OCI-LY7 (cell line): ENCODE data around the gene TRIP12. TPM values are rescaled to one million over a fixed set of nuclear protein-coding genes. Genes with fewer than 3 reads are reported as not detected.
"Not testable (repeated sequence)": the region's sequence is repeated elsewhere in the genome, so short reads cannot be mapped to it uniquely, and the experiment has no call there.

Experiments used
- BruUV-seq: library from RNA; stranded (reverse); fragments of 400-500 nt; replicated peaks from 2 replicates; lab custom pipeline; 2021; lab: Mats Ljungman, UMichigan
- CTCF ChIA-PET: fragments of 300-600 bp; sonication (Branson Sonifier 250); formaldehyde crosslinking; loops from one replicate; lab custom pipeline; 2022; ENCODE audit warnings: antibody characterized with exemption; ENCODE audit not compliant: unreplicated experiment; lab: Charles Lee
- POLR2A ChIA-PET: fragments of 300-600 bp; sonication (Branson Sonifier 250); formaldehyde crosslinking; loops from one replicate; lab custom pipeline; 2022; ENCODE audit warnings: antibody characterized with exemption; lab: Charles Lee
- DNase-seq: peaks from one replicate; pipeline ENCODE4 v3.0.0-alpha.2; 2015; ENCODE audit warnings: low spot score
- H2AFZ ChIP-seq: fragments of 200-600 bp; sonication (generic), shearing (Covaris generic); 2 replicates; pipeline ENCODE4 v1.6.1; 2014; ENCODE audit warnings: mild to moderate bottlenecking, antibody characterized with exemption, low read length, moderate library complexity
- H3K27ac ChIP-seq: fragments of 200-600 bp; sonication (generic); 2 replicates; pipeline ENCODE4 v1.5.1; 2014; ENCODE audit warnings: mixed run types, low read depth, mild to moderate bottlenecking, moderate library complexity, low read length, inconsistent platforms; ENCODE audit not compliant: poor library complexity, severe bottlenecking
- H3K36me3 ChIP-seq: fragments of 200-600 bp; sonication (generic); 2 replicates; pipeline ENCODE4 v1.6.1; 2014; ENCODE audit warnings: mild to moderate bottlenecking, antibody characterized with exemption, low read length, moderate library complexity, mixed read lengths; ENCODE audit not compliant: insufficient read depth
- H3K4me1 ChIP-seq: fragments of 200-600 bp; sonication (generic); 2 replicates; pipeline ENCODE4 v1.5.1; 2014; ENCODE audit warnings: mild to moderate bottlenecking, low read length; ENCODE audit not compliant: insufficient read depth, poor library complexity, severe bottlenecking
- H3K4me2 ChIP-seq: fragments of 200-600 bp; sonication (generic); 2 replicates; pipeline ENCODE4 v1.6.1; 2014; ENCODE audit warnings: mild to moderate bottlenecking, low read length
- H3K4me3 ChIP-seq: fragments of 200-600 bp; sonication (generic); 2 replicates; pipeline ENCODE4 v1.5.1; 2014; ENCODE audit warnings: mild to moderate bottlenecking, low read depth, low read length; ENCODE audit not compliant: poor library complexity, severe bottlenecking
- H3K79me2 ChIP-seq: fragments of 200-600 bp; sonication (generic); 2 replicates; pipeline ENCODE4 v1.6.1; 2016; ENCODE audit warnings: low read depth, mild to moderate bottlenecking, low read length, moderate library complexity, mixed read lengths; ENCODE audit not compliant: insufficient read depth
- H3K9me2 ChIP-seq: fragments of 200-600 bp; sonication (generic); 2 replicates; pipeline ENCODE4 v1.6.1; 2016; ENCODE audit warnings: mild to moderate bottlenecking, low read length, mixed read lengths; ENCODE audit not compliant: insufficient read depth
- H3K9me3 ChIP-seq: fragments of 200-600 bp; sonication (generic); 2 replicates; pipeline ENCODE4 v1.6.1; 2014; ENCODE audit warnings: mild to moderate bottlenecking, mixed run types, low read length, mixed read lengths
- H4K20me1 ChIP-seq: fragments of 200-600 bp; sonication (generic); 2 replicates; pipeline ENCODE4 v1.6.1; 2014; ENCODE audit warnings: mild to moderate bottlenecking, antibody characterized with exemption, low read length, moderate library complexity, mixed read lengths; ENCODE audit not compliant: insufficient read depth
- EZH2phosphoT487 ChIP-seq: fragments of 200-600 bp; sonication (generic); IDR thresholded peaks from 2 replicates; pipeline ENCODE4 v1.6.1; 2018; ENCODE audit warnings: low read depth, borderline replicate concordance, mild to moderate bottlenecking, mixed run types, antibody characterized with exemption, low read length, moderate library complexity, mixed read lengths
- intact Hi-C: fragments of 100-400 bp; cut with micrococcal nuclease; formaldehyde crosslinking; loops from one replicate; pipeline ENCODE4 v1.10.0; 2022; ENCODE audit not compliant: unreplicated experiment
- total RNA-seq, 2 experiments: library from RNA; depleted of rRNA in 1 of 2; stranded (reverse); fragments of >200 nt in 1 of 2; shearing (Covaris generic) in 1 of 2; gene quantifications; 2 replicates each; pipeline ENCODE4 v1.2.3, GENCODE V29; 2014 to 2022
- TF ChIP-seq, protein P1 (sequence below): fragments of 200-600 bp; sonication (generic); conservative IDR thresholded peaks from 2 replicates; pipeline ENCODE4 v1.5.1; 2014; ENCODE audit warnings: mild to moderate bottlenecking, antibody characterized with exemption, low read length, moderate library complexity, mixed read lengths

The TRIP12 gene
- total RNA-seq, 2 experiments from 2014 or later, result 80.0 to 185 TPM

DNA sequence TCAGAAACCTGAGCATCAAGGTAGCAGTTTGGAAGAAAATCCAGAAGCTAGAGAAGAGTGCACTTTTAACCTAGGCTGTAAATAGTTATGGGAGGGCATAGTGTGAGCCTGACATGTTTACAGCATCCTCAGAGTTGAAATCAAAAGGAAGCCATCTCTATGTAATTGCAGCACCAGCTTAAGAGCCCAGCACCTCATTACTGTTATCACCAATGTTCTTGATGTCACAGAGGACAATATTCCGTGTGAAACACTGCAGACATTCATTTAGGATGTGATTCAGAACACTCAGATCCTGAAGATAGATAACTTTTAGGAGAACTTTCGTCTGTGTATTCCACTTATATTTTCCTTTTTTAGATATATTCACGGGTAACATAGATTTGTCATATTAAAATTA, 48.6 kb upstream of the TRIP12 start:
- Histone ChIP-seq H3K36me3 (no peaks in the 10 kb centered on the region), H3K9me2 (no peaks in the 10 kb centered on the region), H3K4me3 (no peak overlapping the region), H2AFZ (no peak overlapping the region), H3K4me1 (no peaks in the 10 kb centered on the region), H3K4me2 (no peak overlapping the region), H3K79me2 (no peaks in the 10 kb centered on the region), H3K27ac (no peak overlapping the region), H3K9me3 (no peaks in the 10 kb centered on the region), H4K20me1 (no peaks in the 10 kb centered on the region)
- CTCF ChIA-PET, result no interaction called here
- intact Hi-C loops, result no loop called here
- no peak for DNase-seq
- BruUV-seq, result no TSS peak
- POLR2A ChIA-PET, result interaction anchor here (0.7 to 1.1 kb wide), 2 partner anchors 30 to 778 kb away, joined by 3 read pairs; no protein-coding TSS in a partner anchor
- TF ChIP-seq EZH2phosphoT487, result no peak
- TF ChIP-seq, protein P1, sequence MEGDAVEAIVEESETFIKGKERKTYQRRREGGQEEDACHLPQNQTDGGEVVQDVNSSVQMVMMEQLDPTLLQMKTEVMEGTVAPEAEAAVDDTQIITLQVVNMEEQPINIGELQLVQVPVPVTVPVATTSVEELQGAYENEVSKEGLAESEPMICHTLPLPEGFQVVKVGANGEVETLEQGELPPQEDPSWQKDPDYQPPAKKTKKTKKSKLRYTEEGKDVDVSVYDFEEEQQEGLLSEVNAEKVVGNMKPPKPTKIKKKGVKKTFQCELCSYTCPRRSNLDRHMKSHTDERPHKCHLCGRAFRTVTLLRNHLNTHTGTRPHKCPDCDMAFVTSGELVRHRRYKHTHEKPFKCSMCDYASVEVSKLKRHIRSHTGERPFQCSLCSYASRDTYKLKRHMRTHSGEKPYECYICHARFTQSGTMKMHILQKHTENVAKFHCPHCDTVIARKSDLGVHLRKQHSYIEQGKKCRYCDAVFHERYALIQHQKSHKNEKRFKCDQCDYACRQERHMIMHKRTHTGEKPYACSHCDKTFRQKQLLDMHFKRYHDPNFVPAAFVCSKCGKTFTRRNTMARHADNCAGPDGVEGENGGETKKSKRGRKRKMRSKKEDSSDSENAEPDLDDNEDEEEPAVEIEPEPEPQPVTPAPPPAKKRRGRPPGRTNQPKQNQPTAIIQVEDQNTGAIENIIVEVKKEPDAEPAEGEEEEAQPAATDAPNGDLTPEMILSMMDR, result no peak

DNA sequence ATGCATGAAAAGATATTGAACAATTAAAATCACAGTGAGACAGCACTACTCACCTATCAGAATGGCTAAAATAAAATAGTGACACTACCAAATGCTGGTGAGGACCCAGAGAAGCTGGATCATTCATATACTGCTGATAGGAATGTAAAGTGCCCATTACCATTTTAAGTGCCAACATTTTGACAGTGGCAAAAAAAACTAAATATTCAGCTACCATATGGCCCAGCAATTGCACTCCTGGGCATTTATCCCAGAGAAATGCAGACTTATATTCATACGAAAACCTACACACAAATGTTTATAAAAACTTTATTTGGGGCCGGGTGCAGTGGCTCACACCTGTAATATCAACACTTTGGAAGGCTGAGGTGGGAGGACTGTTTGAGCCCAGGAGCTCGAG, 48.1 kb upstream of the TRIP12 start:
- no peak overlapping the region for H3K4me3 ChIP-seq
- no peaks in the 10 kb centered on the region for H3K9me2 ChIP-seq
- no peaks in the 10 kb centered on the region for H4K20me1 ChIP-seq
- BruUV-seq, result no TSS peak
- no peaks in the 10 kb centered on the region for H3K9me3 ChIP-seq
- H2AFZ ChIP-seq, result no peak overlapping the region
- H3K4me2 ChIP-seq, result no peak overlapping the region
- H3K36me3 ChIP-seq, result no peaks in the 10 kb centered on the region
- H3K4me1 ChIP-seq, result no peaks in the 10 kb centered on the region
- H3K27ac ChIP-seq, result no peak overlapping the region
- intact Hi-C loops, result no loop called here
- CTCF ChIA-PET, result no interaction called here
- TF ChIP-seq, protein P1, result no peak
- no peak for TF ChIP-seq EZH2phosphoT487
- POLR2A ChIA-PET, result no interaction called here
- H3K79me2 ChIP-seq, result no peaks in the 10 kb centered on the region
- no peak for DNase-seq

GRCh38 chr2:229963596-229963995, 41.8 kb upstream of the TRIP12 start:
- H3K4me3 ChIP-seq, H3K36me3 ChIP-seq, H3K4me1 ChIP-seq, H3K27ac ChIP-seq, H4K20me1 ChIP-seq, H2AFZ ChIP-seq, H3K9me3 ChIP-seq, DNase-seq, H3K4me2 ChIP-seq, H3K9me2 ChIP-seq, H3K79me2 ChIP-seq, CTCF ChIA-PET, intact Hi-C loops, BruUV-seq: not testable (repeated sequence)
- POLR2A ChIA-PET, result interaction anchor here (0.6 kb wide), 1 partner anchor 208 kb away, joined by 4 read pairs; no protein-coding TSS in a partner anchor
